Activated CD8-positive, alpha-beta T cell treated with anti-CD3 and anti-CD28 coated beads, Interleukin-2, amount 10 ng/mL, durations not matched to agents 7 days and 5 days (primary cell): ENCODE results near the gene KCNT1. TPM values are rescaled to one million over a fixed set of nuclear protein-coding genes. Genes with fewer than 3 reads are reported as not detected.

Experiments used
- ATAC-seq: fragments of 150-1000 bp; cut with Tn5 transposase; one replicate; pipeline ENCODE4 v1.10.0; 2021; ENCODE audit warnings: moderate library complexity
- CTCF ChIA-PET: fragments of 350-600 bp; sonication (Branson Sonifier 250); formaldehyde crosslinking; loops from one replicate; lab custom pipeline; 2021; ENCODE audit warnings: antibody characterized with exemption; lab: Charles Lee
- POLR2A ChIA-PET: fragments of 350-600 bp; sonication (Branson Sonifier 250); formaldehyde crosslinking; loops from one replicate; lab custom pipeline; 2021; ENCODE audit warnings: antibody characterized with exemption; lab: Charles Lee
- DNase-seq: peaks from one replicate; pipeline ENCODE4 v3.0.0-alpha.2; 2020
- H3K27ac Mint-ChIP-seq: one replicate; pipeline ENCODE4 v1.8.0; 2021; ENCODE audit warnings: mild to moderate bottlenecking, mixed read lengths
- H3K27me3 Mint-ChIP-seq: one replicate; pipeline ENCODE4 v1.8.0; 2021; ENCODE audit warnings: low read depth, mixed read lengths
- H3K36me3 Mint-ChIP-seq: one replicate; pipeline ENCODE4 v1.8.0; 2021; ENCODE audit warnings: low read depth, mixed read lengths
- H3K4me1 Mint-ChIP-seq: one replicate; pipeline ENCODE4 v1.8.0; 2021; ENCODE audit warnings: low read depth, mixed read lengths
- H3K4me3 Mint-ChIP-seq: one replicate; pipeline ENCODE4 v1.8.0; 2021; ENCODE audit warnings: mild to moderate bottlenecking, mixed read lengths
- H3K9me3 Mint-ChIP-seq: one replicate; pipeline ENCODE4 v1.8.0; 2022; ENCODE audit warnings: mixed read lengths; ENCODE audit not compliant: insufficient read depth
- total RNA-seq, 2 experiments: library from RNA; stranded (reverse); gene quantifications; one replicate each; pipeline ENCODE4 v1.2.3, GENCODE V29; 2021

KCNT1 gene
- total RNA-seq, 2 experiments from 2014 or later: not detected

GRCh38 chr9:135810806-135811575, 109.0 kb downstream of the KCNT1 start:
- Mint-ChIP-seq H3K36me3 (peaks cover 14% of the 10 kb centered on the region), H3K4me1 (peaks cover 8% of the 10 kb centered on the region), H3K27ac (no peak overlapping the region), H3K27me3 (no peaks in the 10 kb centered on the region), H3K4me3 (no peak overlapping the region), H3K9me3 (no peaks in the 10 kb centered on the region)
- DNase-seq (no peak), ATAC-seq (no peak)
- ChIA-PET CTCF (no interaction called here), POLR2A (no interaction called here)

GRCh38 chr9:135811801-135812200, 109.8 kb downstream of the KCNT1 start:
- Mint-ChIP-seq H3K4me1 (peaks cover 13% of the 10 kb centered on the region), H3K36me3 (peaks cover 14% of the 10 kb centered on the region), H3K9me3 (no peaks in the 10 kb centered on the region), H3K4me3 (no peak overlapping the region), H3K27me3 (no peaks in the 10 kb centered on the region), H3K27ac (no peak overlapping the region)
- ChIA-PET POLR2A (no interaction called here), CTCF (no interaction called here)
- DNase-seq (no peak), ATAC-seq (no peak)

- ChIA-PET POLR2A (no interaction called here), CTCF (no interaction called here)
- Mint-ChIP-seq H3K36me3 (peaks cover 14% of the 10 kb centered on the region), H3K4me1 (peaks cover 9% of the 10 kb centered on the region), H3K9me3 (no peaks in the 10 kb centered on the region), H3K4me3 (no peak overlapping the region), H3K27ac (no peak overlapping the region), H3K27me3 (no peaks in the 10 kb centered on the region)
- no peak for DNase-seq
- no peak for ATAC-seq
These were observed 111.0 kb downstream of the KCNT1 start for GRCh38 chr9:135812961-135813360.

GRCh38 chr9:135813671-135814290, 111.8 kb downstream of the KCNT1 start:
- POLR2A ChIA-PET: no interaction called here

DNA sequence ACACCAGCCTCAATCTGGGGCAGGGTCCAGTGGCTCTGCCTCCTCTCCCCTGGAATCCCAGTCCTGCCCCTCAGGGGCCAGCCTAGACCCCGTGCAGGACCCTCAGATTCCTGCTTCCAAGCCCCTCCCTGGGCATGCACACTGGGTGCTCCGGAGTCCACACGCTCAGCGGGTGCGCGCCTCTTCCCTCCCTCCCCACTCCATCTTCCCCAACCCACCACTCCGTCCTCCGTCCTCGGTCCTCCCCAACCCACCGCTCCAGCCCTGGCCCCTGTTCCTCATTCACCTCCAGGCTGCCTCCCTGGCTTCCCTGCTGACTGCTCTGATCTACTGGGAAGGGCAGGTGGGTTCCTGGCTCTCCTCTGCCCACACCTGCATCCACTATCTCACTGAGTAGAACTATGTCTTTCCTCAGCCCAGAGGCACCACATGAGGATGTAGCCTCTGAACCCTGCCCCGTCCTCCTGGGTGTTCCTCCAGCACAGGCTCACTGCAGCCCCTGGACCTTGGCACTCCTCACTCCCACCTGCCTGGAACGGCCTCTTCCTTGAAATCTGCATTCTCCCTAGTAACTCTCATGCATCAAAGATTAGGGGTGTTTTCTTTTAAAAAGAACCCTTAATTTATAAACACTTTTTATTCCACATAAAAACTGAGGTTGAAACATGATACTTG, 112.6 kb downstream of the KCNT1 start:
- ChIA-PET POLR2A (no interaction called here), CTCF (no interaction called here)
- H3K36me3 Mint-ChIP-seq: peaks cover 19% of the 10 kb centered on the region
- ATAC-seq: no peak
- H3K4me3 Mint-ChIP-seq: no peak overlapping the region
- no peak overlapping the region for H3K27ac Mint-ChIP-seq
- H3K4me1 Mint-ChIP-seq: peaks cover 9% of the 10 kb centered on the region
- H3K9me3 Mint-ChIP-seq: no peaks in the 10 kb centered on the region
- no peak for DNase-seq
- H3K27me3 Mint-ChIP-seq: no peaks in the 10 kb centered on the region

More at GRCh38 chr9:135813671-135814290, 111.8 kb downstream of the KCNT1 start:
- H3K27ac Mint-ChIP-seq: peak overlapping the region; percentile 20
- DNase-seq (no peak), ATAC-seq (no peak)
- H3K36me3 Mint-ChIP-seq: peaks cover 16% of the 10 kb centered on the region
- CTCF ChIA-PET: no interaction called here
- no peaks in the 10 kb centered on the region for H3K9me3 Mint-ChIP-seq
- peaks cover 9% of the 10 kb centered on the region for H3K4me1 Mint-ChIP-seq
- H3K4me3 Mint-ChIP-seq: no peak overlapping the region
- no peaks in the 10 kb centered on the region for H3K27me3 Mint-ChIP-seq

- H3K4me1 Mint-ChIP-seq: peaks cover 9% of the 10 kb centered on the region
- peak overlapping the region; percentile 78 for H3K27ac Mint-ChIP-seq
- H3K4me3 Mint-ChIP-seq: no peak overlapping the region
- ATAC-seq: no peak
- ChIA-PET CTCF (no interaction called here), POLR2A (no interaction called here)
- peaks cover 19% of the 10 kb centered on the region for H3K36me3 Mint-ChIP-seq
- no peaks in the 10 kb centered on the region for H3K27me3 Mint-ChIP-seq
- no peaks in the 10 kb centered on the region for H3K9me3 Mint-ChIP-seq
- DNase-seq: no peak
These were observed 113.4 kb downstream of the KCNT1 start for GRCh38 chr9:135815413-135815812.

GRCh38 chr9:135815830-135816650, 114.1 kb downstream of the KCNT1 start:
- peaks cover 20% of the 10 kb centered on the region for H3K36me3 Mint-ChIP-seq
- H3K4me1 Mint-ChIP-seq: peaks cover 9% of the 10 kb centered on the region
- no peaks in the 10 kb centered on the region for H3K27me3 Mint-ChIP-seq
- H3K27ac Mint-ChIP-seq: peak overlapping the region; percentile 78
- H3K4me3 Mint-ChIP-seq: no peak overlapping the region
- ChIA-PET CTCF (no interaction called here), POLR2A (no interaction called here)
- DNase-seq: peak; percentile 41
- no peaks in the 10 kb centered on the region for H3K9me3 Mint-ChIP-seq
- peak; percentile 58 for ATAC-seq

DNA sequence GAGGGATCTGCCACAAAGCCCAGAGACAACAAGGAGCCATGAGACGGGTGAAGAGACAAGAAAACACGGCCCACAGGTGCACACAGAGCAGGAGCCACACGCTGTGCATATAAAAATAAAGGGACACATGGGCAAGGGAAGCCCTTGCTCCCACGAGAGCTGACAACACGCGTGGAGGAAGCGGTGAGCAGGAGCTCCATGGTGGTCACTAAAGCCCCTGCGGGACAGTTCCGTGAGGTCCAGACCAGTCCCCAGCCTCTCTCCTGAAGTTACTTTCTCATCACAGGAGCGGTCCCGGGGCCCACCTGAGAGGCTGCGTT, 114.6 kb downstream of the KCNT1 start:
- Mint-ChIP-seq H3K27ac (peak overlapping the region; percentile 47), H3K9me3 (no peaks in the 10 kb centered on the region), H3K4me1 (peaks cover 9% of the 10 kb centered on the region), H3K36me3 (peaks cover 19% of the 10 kb centered on the region), H3K4me3 (no peak overlapping the region), H3K27me3 (no peaks in the 10 kb centered on the region)
- ChIA-PET POLR2A (no interaction called here), CTCF (no interaction called here)
- no peak for DNase-seq
- no peak for ATAC-seq

DNA sequence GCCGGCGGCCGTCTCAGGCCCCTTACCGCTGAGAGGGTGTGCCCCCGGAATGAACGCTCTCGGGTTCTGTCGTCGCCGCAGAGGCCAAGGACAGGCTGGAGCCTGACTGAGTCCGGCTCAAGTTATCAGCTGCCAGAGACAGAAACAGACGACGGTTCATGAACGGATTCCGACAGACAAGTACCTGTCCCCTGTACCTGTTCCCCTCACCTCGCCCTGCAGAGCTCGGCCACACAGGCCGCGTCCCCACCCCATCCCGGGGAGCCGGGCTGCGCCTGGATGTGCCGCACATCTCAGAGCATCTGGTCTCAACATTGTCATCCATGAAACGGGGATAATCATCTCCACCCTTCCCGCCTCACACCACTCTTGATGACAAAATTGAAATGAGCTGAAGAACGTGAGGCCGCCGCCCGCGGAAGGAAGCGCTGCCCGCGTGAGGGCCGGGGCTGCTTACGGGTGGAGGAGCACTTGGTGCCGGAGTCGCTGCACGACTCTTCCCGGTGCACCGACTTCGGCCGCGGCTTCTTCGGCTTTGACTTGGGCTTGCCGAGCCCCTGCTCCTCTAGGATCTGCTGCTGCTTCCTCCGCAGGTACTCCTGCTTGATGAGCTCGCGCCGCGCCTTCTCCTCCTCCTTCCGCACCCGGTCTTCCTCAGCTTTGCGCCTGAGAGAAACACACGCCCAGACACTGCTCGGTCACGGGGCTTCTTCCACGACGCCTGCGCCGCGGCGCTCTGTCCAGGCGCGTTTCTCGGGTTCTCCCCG, 116.1 kb downstream of the KCNT1 start:
- Mint-ChIP-seq H3K4me3 (no peak overlapping the region), H3K27ac (no peak overlapping the region)
- CTCF ChIA-PET: no interaction called here

DNA sequence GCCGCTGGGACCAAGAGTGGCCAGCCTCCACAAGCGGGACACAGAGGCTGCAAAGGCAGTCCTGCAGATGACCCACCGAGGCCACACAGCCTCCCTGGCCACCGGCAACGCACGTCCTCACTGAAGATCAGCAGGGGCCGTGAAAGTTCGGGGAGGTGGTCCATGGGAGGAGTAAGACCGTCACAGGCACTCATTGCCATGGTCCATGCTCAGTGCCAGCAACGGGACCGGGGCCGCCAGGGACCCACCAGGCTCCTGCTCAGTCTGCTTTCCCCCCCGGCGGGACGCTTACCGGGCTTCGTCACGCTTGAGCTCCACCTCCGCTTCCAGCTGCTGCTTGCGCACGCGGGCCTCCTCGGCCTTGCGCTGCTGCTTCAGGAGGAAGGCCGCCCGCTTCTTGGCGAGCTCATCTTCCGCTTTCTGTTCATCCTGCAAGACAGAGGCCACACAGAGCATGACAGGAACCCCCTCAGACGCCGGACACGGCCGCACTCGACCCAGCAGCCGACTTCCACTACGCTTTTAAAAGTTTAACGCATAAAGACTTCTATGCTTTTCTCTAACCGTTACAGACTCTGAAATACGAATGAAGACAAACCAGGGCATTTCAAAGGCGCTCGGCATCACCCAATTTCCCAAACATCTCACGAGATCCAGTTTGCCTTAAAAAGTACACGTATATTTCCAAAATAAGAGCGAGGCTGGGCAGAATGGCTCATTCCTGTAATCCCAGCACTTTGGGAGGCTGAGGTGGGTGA, 116.9 kb downstream of the KCNT1 start:
- Mint-ChIP-seq H3K36me3 (peaks cover 20% of the 10 kb centered on the region), H3K4me1 (peaks cover 9% of the 10 kb centered on the region), H3K27me3 (no peaks in the 10 kb centered on the region), H3K9me3 (no peaks in the 10 kb centered on the region), H3K27ac (no peak overlapping the region), H3K4me3 (no peak overlapping the region)
- ChIA-PET POLR2A (no interaction called here), CTCF (no interaction called here)
- DNase-seq: no peak
- no peak for ATAC-seq

More for the DNA sequence above, 116.1 kb downstream of the KCNT1 start:
- Mint-ChIP-seq H3K9me3 (no peaks in the 10 kb centered on the region), H3K4me1 (peaks cover 9% of the 10 kb centered on the region), H3K36me3 (peaks cover 18% of the 10 kb centered on the region), H3K27me3 (no peaks in the 10 kb centered on the region)
- DNase-seq (no peak), ATAC-seq (no peak)
- POLR2A ChIA-PET: no interaction called here

DNA sequence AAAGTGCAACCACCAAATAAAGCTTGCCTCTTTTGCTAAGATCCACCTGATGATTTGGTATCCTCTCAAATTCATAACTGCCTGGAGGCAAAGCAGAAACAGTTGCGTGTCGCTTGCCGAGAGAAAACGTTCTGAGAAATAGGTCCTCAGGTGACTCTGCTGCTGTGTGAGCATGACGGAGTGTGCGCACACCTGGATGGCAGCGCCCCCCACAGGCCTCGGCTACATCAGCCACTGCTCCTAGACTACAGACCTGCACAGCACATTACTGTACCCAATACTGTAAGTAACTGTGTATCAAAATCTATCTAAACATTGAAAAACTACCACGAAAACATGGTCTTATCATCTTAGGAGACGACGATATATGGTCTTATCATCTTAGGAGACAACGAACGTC, 117.9 kb downstream of the KCNT1 start:
- ATAC-seq (no peak), DNase-seq (no peak)
- no peaks in the 10 kb centered on the region for H3K27me3 Mint-ChIP-seq
- no peak overlapping the region for H3K27ac Mint-ChIP-seq
- peaks cover 18% of the 10 kb centered on the region for H3K36me3 Mint-ChIP-seq
- peaks cover 9% of the 10 kb centered on the region for H3K4me1 Mint-ChIP-seq
- H3K9me3 Mint-ChIP-seq: no peaks in the 10 kb centered on the region
- CTCF ChIA-PET: no interaction called here
- H3K4me3 Mint-ChIP-seq: no peak overlapping the region
- POLR2A ChIA-PET: no interaction called here
